GM23338 (cell line): ENCODE results near the gene HVCN1. TPM values are rescaled to one million over a fixed set of nuclear protein-coding genes. Genes with fewer than 3 reads are reported as not detected.

ENCODE experiments used
- ATAC-seq: fragments of 200-7000 bp; cut with Tn5 transposase; 3 replicates; pipeline ENCODE4 v1.9.1; 2020
- DNase-seq: peaks from one replicate; pipeline ENCODE4 v3.0.0-alpha.2; 2015; ENCODE audit warnings: low spot score
- H2AFZ ChIP-seq: fragments of 200-600 bp; sonication (generic); 2 replicates; pipeline ENCODE4 v1.8.0; 2016; ENCODE audit warnings: antibody characterized with exemption, mild to moderate bottlenecking, moderate library complexity
- H3F3A ChIP-seq: fragments of 200-600 bp; sonication (generic); replicated peaks from 2 replicates; pipeline ENCODE4 v1.8.0; 2017; ENCODE audit warnings: antibody characterized with exemption, mixed run types, low read depth
- H3K27ac ChIP-seq: fragments of 200-600 bp; sonication (generic); 2 replicates; pipeline ENCODE4 v1.6.1; 2016; ENCODE audit warnings: low read depth
- H3K27me3 ChIP-seq: fragments of 200-600 bp; sonication (generic); 2 replicates; pipeline ENCODE4 v1.8.0; 2016; ENCODE audit warnings: mild to moderate bottlenecking, mixed run types, moderate library complexity; ENCODE audit not compliant: insufficient read depth
- H3K36me3 ChIP-seq: fragments of 200-600 bp; sonication (generic); 2 replicates; pipeline ENCODE4 v1.8.0; 2016; ENCODE audit warnings: mild to moderate bottlenecking; ENCODE audit not compliant: insufficient read depth
- H3K4me1 ChIP-seq: fragments of 200-600 bp; sonication (generic); 2 replicates; pipeline ENCODE4 v1.8.0; 2016; ENCODE audit warnings: mild to moderate bottlenecking, moderate library complexity; ENCODE audit not compliant: insufficient read depth
- H3K4me2 ChIP-seq: fragments of 200-600 bp; sonication (generic); 2 replicates; pipeline ENCODE4 v1.7.1; 2017; ENCODE audit warnings: mixed run types
- H3K4me3 ChIP-seq: fragments of 200-600 bp; sonication (generic); 2 replicates; pipeline ENCODE4 v1.6.1; 2016; ENCODE audit warnings: mixed run types
- H3K79me2 ChIP-seq: fragments of 200-600 bp; sonication (generic); replicated peaks from 2 replicates; pipeline ENCODE4 v1.8.0; 2017; ENCODE audit warnings: mild to moderate bottlenecking; ENCODE audit not compliant: insufficient read depth
- H3K9me2 ChIP-seq: fragments of 200-600 bp; sonication (generic); 2 replicates; pipeline ENCODE4 v1.8.0; 2017; ENCODE audit not compliant: insufficient read depth
- H4K20me1 ChIP-seq: fragments of 200-600 bp; sonication (generic); replicated peaks from 2 replicates; pipeline ENCODE4 v1.8.0; 2017; ENCODE audit warnings: mild to moderate bottlenecking; ENCODE audit not compliant: insufficient read depth
- H3K27ac Mint-ChIP-seq: 2 replicates; pipeline ENCODE4 v1.8.0; 2020; ENCODE audit warnings: inconsistent platforms, mild to moderate bottlenecking, moderate library complexity, mixed read lengths
- H3K27me3 Mint-ChIP-seq: 3 replicates; pipeline ENCODE4 v1.8.0; 2022; ENCODE audit warnings: low read depth, mild to moderate bottlenecking, moderate library complexity, mixed read lengths, inconsistent platforms; ENCODE audit not compliant: insufficient read depth, poor library complexity
- H3K36me3 Mint-ChIP-seq: 3 replicates; pipeline ENCODE4 v1.8.0; 2021; ENCODE audit warnings: low read depth, mild to moderate bottlenecking, inconsistent platforms, moderate library complexity, mixed read lengths
- H3K4me1 Mint-ChIP-seq: 3 replicates; pipeline ENCODE4 v1.8.0; 2020; ENCODE audit warnings: mild to moderate bottlenecking, inconsistent platforms, mixed read lengths
- H3K4me3 Mint-ChIP-seq: 3 replicates; pipeline ENCODE4 v1.8.0; 2021; ENCODE audit warnings: moderate library complexity, mild to moderate bottlenecking, inconsistent platforms, mixed read lengths
- H3K9me3 Mint-ChIP-seq: 3 replicates; pipeline ENCODE4 v1.8.0; 2020; ENCODE audit warnings: moderate library complexity, mild to moderate bottlenecking, inconsistent platforms, mixed read lengths
- EZH2 ChIP-seq: fragments of 200-600 bp; sonication (generic); IDR thresholded peaks from one replicate; pipeline ENCODE4 v1.8.0; 2017; ENCODE audit warnings: antibody characterized with exemption, mild to moderate bottlenecking, low read depth; ENCODE audit not compliant: unreplicated experiment
- EZH2phosphoT487 ChIP-seq: fragments of 200-600 bp; sonication (generic); IDR thresholded peaks from one replicate; pipeline ENCODE4 v1.8.1; 2018; ENCODE audit warnings: antibody characterized with exemption; ENCODE audit not compliant: unreplicated experiment
- JUNB ChIP-seq: IDR thresholded peaks from one replicate; pipeline ENCODE4 v1.6.1; 2016; ENCODE audit warnings: antibody characterized with exemption; ENCODE audit not compliant: unreplicated experiment
- NANOG ChIP-seq: IDR thresholded peaks from 2 replicates; pipeline ENCODE4 v1.6.1; 2016; ENCODE audit warnings: antibody characterized with exemption, borderline replicate concordance
- POLR2AphosphoS5 ChIP-seq: IDR thresholded peaks from 2 replicates; pipeline ENCODE4 v1.6.1; 2016; ENCODE audit warnings: antibody characterized with exemption, low read depth
- STAT1 ChIP-seq: IDR thresholded peaks from one replicate; pipeline ENCODE4 v1.6.1; 2016; ENCODE audit warnings: antibody characterized with exemption; ENCODE audit not compliant: unreplicated experiment
- ZNF331 ChIP-seq: fragments of 250-450 bp; sonication (Bioruptor Pico); IDR thresholded peaks from 2 replicates; pipeline ENCODE4 v1.5.0; 2020; ENCODE audit warnings: low read depth, mild to moderate bottlenecking, moderate library complexity
- polyA plus RNA-seq: library from polyadenylated mRNA; unstranded; fragments of >200 nt; fragmentation: Nextera tagmentation; extraction: Ambion mirVana; gene quantifications from 2 replicates; pipeline ENCODE4 v1.2.1, GENCODE V29; 2016
- total RNA-seq: library from RNA; depleted of rRNA; stranded (reverse); fragments of >200 nt; shearing (Covaris generic); gene quantifications from 2 replicates; pipeline ENCODE4 v1.2.3, GENCODE V29; 2014
- TF ChIP-seq, protein P1 (sequence below): IDR thresholded peaks from 2 replicates; pipeline ENCODE4 v1.6.1; 2016; ENCODE audit warnings: antibody characterized with exemption
- TF ChIP-seq, protein P2 (sequence below): fragments of 250-450 bp; sonication (Bioruptor Pico); IDR thresholded peaks from 2 replicates; pipeline ENCODE4 v1.5.0; 2020; ENCODE audit warnings: mild to moderate bottlenecking, moderate library complexity
- TF ChIP-seq, protein P3 (sequence below), 2 experiments: fragments of 200-600 bp in 1 of 2; sonication (generic) in 1 of 2; conservative IDR thresholded peaks; 2 replicates each; pipeline versions ENCODE4 v1.5.1 to v1.6.1; 2016 to 2017; ENCODE audit warnings: antibody characterized with exemption in 2 of 2, low read depth in 2 of 2, mild to moderate bottlenecking in 2 of 2, moderate library complexity in 1 of 2
- TF ChIP-seq, protein P4 (sequence below): IDR thresholded peaks from one replicate; pipeline ENCODE4 v1.6.1; 2018; ENCODE audit warnings: antibody characterized with exemption; ENCODE audit not compliant: unreplicated experiment

HVCN1 gene
- total and polyA plus RNA-seq, 2 experiments from 2014 or later = 10.4 to 10.7 TPM

DNA sequence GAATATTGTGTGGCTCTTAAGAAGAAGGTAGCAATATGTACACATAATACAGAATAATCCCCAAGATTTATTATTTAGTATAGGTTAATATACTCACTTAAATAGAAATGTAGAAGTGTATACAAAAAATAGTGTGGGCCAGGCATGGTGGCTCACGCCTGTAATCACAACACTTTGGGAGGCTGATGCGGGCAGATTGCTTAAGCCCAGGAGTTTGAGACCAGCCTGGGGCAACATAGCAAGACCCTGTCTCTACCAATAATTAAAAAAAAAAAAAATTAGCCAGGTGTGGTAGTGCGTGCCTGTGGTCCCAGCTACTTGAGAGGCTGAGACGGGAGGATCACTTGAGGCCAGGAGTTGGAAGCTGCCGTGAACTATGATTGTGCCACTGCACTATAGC, 15.3 kb upstream of the HVCN1 start:
- Histone ChIP-seq H3K4me1 (no peaks in the 10 kb centered on the region), H3K27ac (no peak overlapping the region), H3K4me3 (no peak overlapping the region), H2AFZ (no peak overlapping the region), H3K36me3 (no peaks in the 10 kb centered on the region), H3K79me2 (no peaks in the 10 kb centered on the region), H4K20me1 (no peaks in the 10 kb centered on the region), H3F3A (no peaks in the 10 kb centered on the region), H3K4me2 (no peak overlapping the region), H3K27me3 (no peaks in the 10 kb centered on the region), H3K9me2 (no peaks in the 10 kb centered on the region)
- Mint-ChIP-seq H3K27ac (no peak overlapping the region), H3K4me3 (no peak overlapping the region), H3K27me3 (peaks cover 10% of the 10 kb centered on the region), H3K4me1 (no peaks in the 10 kb centered on the region), H3K9me3 (no peaks in the 10 kb centered on the region), H3K36me3 (no peaks in the 10 kb centered on the region)
- ATAC-seq (no peak), DNase-seq (no peak)
- no peak for TF ChIP-seq EZH2phosphoT487
- TF ChIP-seq POLR2AphosphoS5 = no peak
- TF ChIP-seq, protein P1, sequence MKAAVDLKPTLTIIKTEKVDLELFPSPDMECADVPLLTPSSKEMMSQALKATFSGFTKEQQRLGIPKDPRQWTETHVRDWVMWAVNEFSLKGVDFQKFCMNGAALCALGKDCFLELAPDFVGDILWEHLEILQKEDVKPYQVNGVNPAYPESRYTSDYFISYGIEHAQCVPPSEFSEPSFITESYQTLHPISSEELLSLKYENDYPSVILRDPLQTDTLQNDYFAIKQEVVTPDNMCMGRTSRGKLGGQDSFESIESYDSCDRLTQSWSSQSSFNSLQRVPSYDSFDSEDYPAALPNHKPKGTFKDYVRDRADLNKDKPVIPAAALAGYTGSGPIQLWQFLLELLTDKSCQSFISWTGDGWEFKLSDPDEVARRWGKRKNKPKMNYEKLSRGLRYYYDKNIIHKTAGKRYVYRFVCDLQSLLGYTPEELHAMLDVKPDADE = no peak
- no peak for TF ChIP-seq ZNF331 (CRISPR knock-in tag)
- TF ChIP-seq NANOG = no peak
- TF ChIP-seq, protein P2, sequence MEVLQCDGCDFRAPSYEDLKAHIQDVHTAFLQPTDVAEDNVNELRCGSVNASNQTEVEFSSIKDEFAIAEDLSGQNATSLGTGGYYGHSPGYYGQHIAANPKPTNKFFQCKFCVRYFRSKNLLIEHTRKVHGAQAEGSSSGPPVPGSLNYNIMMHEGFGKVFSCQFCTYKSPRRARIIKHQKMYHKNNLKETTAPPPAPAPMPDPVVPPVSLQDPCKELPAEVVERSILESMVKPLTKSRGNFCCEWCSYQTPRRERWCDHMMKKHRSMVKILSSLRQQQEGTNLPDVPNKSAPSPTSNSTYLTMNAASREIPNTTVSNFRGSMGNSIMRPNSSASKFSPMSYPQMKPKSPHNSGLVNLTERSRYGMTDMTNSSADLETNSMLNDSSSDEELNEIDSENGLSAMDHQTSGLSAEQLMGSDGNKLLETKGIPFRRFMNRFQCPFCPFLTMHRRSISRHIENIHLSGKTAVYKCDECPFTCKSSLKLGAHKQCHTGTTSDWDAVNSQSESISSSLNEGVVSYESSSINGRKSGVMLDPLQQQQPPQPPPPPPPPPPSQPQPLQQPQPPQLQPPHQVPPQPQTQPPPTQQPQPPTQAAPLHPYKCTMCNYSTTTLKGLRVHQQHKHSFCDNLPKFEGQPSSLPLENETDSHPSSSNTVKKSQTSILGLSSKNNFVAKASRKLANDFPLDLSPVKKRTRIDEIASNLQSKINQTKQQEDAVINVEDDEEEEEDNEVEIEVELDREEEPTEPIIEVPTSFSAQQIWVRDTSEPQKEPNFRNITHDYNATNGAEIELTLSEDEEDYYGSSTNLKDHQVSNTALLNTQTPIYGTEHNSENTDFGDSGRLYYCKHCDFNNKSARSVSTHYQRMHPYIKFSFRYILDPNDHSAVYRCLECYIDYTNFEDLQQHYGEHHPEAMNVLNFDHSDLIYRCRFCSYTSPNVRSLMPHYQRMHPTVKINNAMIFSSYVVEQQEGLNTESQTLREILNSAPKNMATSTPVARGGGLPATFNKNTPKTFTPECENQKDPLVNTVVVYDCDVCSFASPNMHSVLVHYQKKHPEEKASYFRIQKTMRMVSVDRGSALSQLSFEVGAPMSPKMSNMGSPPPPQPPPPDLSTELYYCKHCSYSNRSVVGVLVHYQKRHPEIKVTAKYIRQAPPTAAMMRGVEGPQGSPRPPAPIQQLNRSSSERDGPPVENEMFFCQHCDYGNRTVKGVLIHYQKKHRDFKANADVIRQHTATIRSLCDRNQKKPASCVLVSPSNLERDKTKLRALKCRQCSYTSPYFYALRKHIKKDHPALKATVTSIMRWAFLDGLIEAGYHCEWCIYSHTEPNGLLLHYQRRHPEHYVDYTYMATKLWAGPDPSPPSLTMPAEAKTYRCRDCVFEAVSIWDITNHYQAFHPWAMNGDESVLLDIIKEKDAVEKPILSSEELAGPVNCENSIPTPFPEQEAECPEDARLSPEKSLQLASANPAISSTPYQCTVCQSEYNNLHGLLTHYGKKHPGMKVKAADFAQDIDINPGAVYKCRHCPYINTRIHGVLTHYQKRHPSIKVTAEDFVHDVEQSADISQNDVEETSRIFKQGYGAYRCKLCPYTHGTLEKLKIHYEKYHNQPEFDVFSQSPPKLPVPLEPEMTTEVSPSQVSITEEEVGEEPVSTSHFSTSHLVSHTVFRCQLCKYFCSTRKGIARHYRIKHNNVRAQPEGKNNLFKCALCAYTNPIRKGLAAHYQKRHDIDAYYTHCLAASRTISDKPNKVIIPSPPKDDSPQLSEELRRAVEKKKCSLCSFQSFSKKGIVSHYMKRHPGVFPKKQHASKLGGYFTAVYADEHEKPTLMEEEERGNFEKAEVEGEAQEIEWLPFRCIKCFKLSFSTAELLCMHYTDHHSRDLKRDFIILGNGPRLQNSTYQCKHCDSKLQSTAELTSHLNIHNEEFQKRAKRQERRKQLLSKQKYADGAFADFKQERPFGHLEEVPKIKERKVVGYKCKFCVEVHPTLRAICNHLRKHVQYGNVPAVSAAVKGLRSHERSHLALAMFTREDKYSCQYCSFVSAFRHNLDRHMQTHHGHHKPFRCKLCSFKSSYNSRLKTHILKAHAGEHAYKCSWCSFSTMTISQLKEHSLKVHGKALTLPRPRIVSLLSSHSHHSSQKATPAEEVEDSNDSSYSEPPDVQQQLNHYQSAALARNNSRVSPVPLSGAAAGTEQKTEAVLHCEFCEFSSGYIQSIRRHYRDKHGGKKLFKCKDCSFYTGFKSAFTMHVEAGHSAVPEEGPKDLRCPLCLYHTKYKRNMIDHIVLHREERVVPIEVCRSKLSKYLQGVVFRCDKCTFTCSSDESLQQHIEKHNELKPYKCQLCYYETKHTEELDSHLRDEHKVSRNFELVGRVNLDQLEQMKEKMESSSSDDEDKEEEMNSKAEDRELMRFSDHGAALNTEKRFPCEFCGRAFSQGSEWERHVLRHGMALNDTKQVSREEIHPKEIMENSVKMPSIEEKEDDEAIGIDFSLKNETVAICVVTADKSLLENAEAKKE (CRISPR knock-in tag) = no peak
- TF ChIP-seq STAT1 = no peak
- TF ChIP-seq, protein P3, sequence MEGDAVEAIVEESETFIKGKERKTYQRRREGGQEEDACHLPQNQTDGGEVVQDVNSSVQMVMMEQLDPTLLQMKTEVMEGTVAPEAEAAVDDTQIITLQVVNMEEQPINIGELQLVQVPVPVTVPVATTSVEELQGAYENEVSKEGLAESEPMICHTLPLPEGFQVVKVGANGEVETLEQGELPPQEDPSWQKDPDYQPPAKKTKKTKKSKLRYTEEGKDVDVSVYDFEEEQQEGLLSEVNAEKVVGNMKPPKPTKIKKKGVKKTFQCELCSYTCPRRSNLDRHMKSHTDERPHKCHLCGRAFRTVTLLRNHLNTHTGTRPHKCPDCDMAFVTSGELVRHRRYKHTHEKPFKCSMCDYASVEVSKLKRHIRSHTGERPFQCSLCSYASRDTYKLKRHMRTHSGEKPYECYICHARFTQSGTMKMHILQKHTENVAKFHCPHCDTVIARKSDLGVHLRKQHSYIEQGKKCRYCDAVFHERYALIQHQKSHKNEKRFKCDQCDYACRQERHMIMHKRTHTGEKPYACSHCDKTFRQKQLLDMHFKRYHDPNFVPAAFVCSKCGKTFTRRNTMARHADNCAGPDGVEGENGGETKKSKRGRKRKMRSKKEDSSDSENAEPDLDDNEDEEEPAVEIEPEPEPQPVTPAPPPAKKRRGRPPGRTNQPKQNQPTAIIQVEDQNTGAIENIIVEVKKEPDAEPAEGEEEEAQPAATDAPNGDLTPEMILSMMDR (conservative IDR thresholded peaks at IDR 0.05; ENCODE audit: low read depth in 2 of 2) = no peak
- TF ChIP-seq JUNB = no peak
- TF ChIP-seq, protein P4, sequence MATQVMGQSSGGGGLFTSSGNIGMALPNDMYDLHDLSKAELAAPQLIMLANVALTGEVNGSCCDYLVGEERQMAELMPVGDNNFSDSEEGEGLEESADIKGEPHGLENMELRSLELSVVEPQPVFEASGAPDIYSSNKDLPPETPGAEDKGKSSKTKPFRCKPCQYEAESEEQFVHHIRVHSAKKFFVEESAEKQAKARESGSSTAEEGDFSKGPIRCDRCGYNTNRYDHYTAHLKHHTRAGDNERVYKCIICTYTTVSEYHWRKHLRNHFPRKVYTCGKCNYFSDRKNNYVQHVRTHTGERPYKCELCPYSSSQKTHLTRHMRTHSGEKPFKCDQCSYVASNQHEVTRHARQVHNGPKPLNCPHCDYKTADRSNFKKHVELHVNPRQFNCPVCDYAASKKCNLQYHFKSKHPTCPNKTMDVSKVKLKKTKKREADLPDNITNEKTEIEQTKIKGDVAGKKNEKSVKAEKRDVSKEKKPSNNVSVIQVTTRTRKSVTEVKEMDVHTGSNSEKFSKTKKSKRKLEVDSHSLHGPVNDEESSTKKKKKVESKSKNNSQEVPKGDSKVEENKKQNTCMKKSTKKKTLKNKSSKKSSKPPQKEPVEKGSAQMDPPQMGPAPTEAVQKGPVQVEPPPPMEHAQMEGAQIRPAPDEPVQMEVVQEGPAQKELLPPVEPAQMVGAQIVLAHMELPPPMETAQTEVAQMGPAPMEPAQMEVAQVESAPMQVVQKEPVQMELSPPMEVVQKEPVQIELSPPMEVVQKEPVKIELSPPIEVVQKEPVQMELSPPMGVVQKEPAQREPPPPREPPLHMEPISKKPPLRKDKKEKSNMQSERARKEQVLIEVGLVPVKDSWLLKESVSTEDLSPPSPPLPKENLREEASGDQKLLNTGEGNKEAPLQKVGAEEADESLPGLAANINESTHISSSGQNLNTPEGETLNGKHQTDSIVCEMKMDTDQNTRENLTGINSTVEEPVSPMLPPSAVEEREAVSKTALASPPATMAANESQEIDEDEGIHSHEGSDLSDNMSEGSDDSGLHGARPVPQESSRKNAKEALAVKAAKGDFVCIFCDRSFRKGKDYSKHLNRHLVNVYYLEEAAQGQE = no peak
- TF ChIP-seq EZH2 = no peak
